ENCODE results near the gene DNAH11.

DNA sequence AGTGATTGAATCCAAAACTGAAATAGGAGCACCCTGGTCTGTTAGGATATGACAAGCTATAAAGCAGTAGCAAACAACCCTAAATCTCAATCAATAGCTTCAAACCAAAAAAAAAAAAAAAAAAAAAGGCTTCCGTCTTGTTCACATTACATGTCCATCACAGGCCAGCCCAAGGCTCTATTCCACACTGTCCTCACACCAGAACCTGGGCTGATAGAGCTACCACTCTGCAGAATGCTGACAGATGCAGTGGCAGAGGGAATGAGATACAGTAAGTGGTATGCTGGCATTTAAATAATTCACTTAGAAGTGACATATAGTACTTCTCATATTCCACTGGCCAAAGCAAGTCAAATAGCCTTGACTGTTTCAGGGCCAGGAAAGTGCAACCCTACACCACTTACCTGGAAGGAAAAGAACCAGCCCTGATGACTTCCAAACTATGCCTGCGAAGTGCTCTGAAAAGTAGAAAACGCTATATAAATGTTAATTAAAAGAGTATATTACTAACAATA, 397.1 kb downstream of the DNAH11 start:
- TF ChIP-seq POLR2A (IDR thresholded peaks at IDR 0.05): no peak
- TF ChIP-seq, protein P1, sequence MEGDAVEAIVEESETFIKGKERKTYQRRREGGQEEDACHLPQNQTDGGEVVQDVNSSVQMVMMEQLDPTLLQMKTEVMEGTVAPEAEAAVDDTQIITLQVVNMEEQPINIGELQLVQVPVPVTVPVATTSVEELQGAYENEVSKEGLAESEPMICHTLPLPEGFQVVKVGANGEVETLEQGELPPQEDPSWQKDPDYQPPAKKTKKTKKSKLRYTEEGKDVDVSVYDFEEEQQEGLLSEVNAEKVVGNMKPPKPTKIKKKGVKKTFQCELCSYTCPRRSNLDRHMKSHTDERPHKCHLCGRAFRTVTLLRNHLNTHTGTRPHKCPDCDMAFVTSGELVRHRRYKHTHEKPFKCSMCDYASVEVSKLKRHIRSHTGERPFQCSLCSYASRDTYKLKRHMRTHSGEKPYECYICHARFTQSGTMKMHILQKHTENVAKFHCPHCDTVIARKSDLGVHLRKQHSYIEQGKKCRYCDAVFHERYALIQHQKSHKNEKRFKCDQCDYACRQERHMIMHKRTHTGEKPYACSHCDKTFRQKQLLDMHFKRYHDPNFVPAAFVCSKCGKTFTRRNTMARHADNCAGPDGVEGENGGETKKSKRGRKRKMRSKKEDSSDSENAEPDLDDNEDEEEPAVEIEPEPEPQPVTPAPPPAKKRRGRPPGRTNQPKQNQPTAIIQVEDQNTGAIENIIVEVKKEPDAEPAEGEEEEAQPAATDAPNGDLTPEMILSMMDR (IDR thresholded peaks at IDR 0.05 in 4 of 5, conservative IDR thresholded peaks at IDR 0.05 in 1 of 5): no peak
